Measurements from ENCODE around the gene ACSM6. TPM values are rescaled to one million over a fixed set of nuclear protein-coding genes. Genes with fewer than 3 reads are reported as not detected.

Gene ACSM6
- total and polyA plus RNA-seq, 2 of the 8 experiments (the other 6 are each of a cell fraction or from before 2014, with no cell fraction given), result 0.33 TPM; not detected in 1

DNA sequence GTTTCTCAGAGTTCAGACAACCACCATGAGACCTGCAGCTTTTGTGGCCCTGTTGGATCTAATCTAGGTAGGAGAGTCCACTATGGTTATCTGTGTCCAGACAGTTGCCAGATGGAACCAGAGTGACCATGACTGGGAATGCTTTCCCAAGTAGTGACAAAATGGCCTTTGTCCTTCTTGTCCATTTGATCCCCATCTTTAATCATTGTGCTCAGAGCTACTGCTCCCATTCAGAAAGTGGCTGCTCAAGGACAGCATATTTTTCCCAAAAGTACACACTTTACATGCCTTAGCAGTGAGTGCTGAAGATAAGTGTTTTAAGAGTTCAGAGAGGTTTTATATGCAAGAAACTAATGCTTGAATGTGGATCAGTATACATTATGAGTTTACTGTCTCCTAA, 5.4 kb upstream of the ACSM6 start (continued):
- TF ChIP-seq KDM4A (IDR thresholded peaks at IDR 0.05; ENCODE audit: low read depth, low read length, severe bottlenecking) (no peak), TAF1 (IDR thresholded peaks at IDR 0.05; ENCODE audit: low read depth, low read length) (no peak), CBX8 (IDR thresholded peaks at IDR 0.05; ENCODE audit: borderline replicate concordance, low read depth, low read length) (no peak), SIX5 (IDR thresholded peaks at IDR 0.05; ENCODE audit: low read depth, low read length) (no peak), PHF8 (conservative IDR thresholded peaks at IDR 0.05; ENCODE audit: low read depth, low read length) (no peak), BRCA1 (IDR thresholded peaks at IDR 0.05; ENCODE audit: low read depth, low read length) (no peak), RBBP5 (IDR thresholded peaks at IDR 0.05; ENCODE audit: borderline replicate concordance, low read depth, low read length) (no peak)

All from H1 (cell line).